ENCODE results near the gene BMP8A. TPM values are rescaled to one million over a fixed set of nuclear protein-coding genes. Genes with fewer than 3 reads are reported as not detected.
A peak's percentile ranks its signal among the peaks of the same experiment; 100 is the strongest.
"Not testable (repeated sequence)": the region's sequence is repeated elsewhere in the genome, so short reads cannot be mapped to it uniquely, and the experiment has no call there.

Gene BMP8A
- total and polyA plus RNA-seq, 3 experiments from 2014 or later, result 0.18 TPM; not detected in 2

DNA sequence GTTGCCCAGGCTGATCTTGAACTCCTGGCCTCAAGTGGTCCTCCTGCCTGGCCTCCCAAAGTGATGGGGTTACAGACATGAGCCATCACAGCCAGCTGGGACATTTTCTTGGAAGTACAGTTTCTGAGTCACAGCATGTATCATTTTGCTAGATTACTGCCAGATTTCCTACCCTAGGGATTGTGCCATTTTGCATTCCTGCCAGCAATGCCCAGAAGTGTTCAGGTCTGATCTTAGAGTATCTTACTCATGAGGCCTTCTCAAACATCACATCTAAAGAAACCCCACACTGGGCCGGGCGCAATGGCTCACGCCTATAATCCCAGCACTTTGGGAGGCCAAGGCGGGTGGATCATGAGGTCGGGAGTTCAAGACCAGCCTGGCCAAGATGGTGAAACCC, 10.2 kb downstream of the BMP8A start:
- POLR2A ChIA-PET, result no interaction called here

DNA sequence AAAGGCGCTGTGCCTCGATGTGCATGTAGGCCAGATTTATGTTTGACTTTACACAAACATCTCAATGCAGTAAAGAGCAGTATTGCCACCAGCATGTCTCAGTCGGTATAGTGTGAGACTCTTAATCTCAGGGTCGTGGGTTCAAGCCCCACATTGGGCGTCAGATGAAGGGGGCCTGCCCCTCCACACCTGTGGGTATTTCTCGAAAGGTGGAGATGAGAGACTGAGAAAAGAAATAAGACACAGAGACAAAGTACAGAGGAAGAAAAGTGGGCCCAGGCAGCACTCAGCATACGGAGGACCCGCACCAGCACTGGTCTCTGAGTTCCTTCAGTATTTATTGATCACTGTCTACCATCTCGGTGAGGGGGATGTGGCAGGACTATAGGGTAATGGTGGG, 13.0 kb downstream of the BMP8A start:
- H3K36me3 Mint-ChIP-seq; POLR2A ChIA-PET; DNase-seq; H3K36me3 ChIP-seq (ENCODE audit: insufficient read depth, low read length); H3K4me3 ChIP-seq (ENCODE audit: low read length); H3K4me1 Mint-ChIP-seq; CTCF ChIA-PET; H3K27ac Mint-ChIP-seq; H3K9me3 Mint-ChIP-seq; H3K27ac ChIP-seq (ENCODE audit: low read depth, low read length); H3K4me1 ChIP-seq (ENCODE audit: insufficient read depth, low read length); H3K27me3 Mint-ChIP-seq; H3K27me3 ChIP-seq (ENCODE audit: insufficient read depth, low read length, poor library complexity, severe bottlenecking); H3K4me3 Mint-ChIP-seq; H3K9me3 ChIP-seq (ENCODE audit: low read length): not testable (repeated sequence)

More for the DNA sequence above, 10.2 kb downstream of the BMP8A start:
- H3K9me3 Mint-ChIP-seq, result no peaks in the 10 kb centered on the region
- CTCF ChIA-PET, result no interaction called here
- H3K27me3 Mint-ChIP-seq, result peaks cover 3 to 4% of the 10 kb centered on the region in 2 donors
- H3K27ac ChIP-seq (ENCODE audit: low read depth, low read length), result no peak overlapping the region
- no peak overlapping the region for H3K4me3 Mint-ChIP-seq
- DNase-seq, result no peak
- H3K4me1 Mint-ChIP-seq, result no peaks in the 10 kb centered on the region
- peak overlapping the region in 1 of 8 donors; percentile 75 for H3K27ac Mint-ChIP-seq
- peaks cover 3% of the 10 kb centered on the region for H3K27me3 ChIP-seq (ENCODE audit: insufficient read depth, low read length, poor library complexity, severe bottlenecking)
- no peak overlapping the region for H3K4me3 ChIP-seq (ENCODE audit: low read length)
- H3K4me1 ChIP-seq (ENCODE audit: insufficient read depth, low read length), result no peaks in the 10 kb centered on the region
- H3K36me3 Mint-ChIP-seq, result no peaks in the 10 kb centered on the region
- no peaks in the 10 kb centered on the region for H3K36me3 ChIP-seq (ENCODE audit: insufficient read depth, low read length)
- H3K9me3 ChIP-seq (ENCODE audit: low read length), result no peaks in the 10 kb centered on the region

DNA sequence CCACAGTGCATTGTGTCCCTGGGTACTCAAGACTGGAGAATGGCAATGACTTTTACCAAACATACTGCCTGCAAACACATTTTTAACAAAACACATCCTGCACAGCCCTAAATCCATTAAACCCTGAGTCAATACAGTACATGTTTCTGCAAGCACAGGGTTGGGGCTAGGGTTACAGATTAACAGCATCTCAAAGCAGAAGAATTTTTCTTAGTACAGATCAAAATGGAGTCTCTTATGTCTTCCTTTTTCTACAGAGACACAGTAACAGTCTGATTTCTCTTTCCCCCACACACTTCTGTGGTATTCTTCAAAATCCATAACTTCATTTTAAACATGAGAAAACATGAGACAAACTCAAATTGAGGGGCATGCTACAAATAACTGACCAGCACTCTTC, 13.9 kb downstream of the BMP8A start:
- Mint-ChIP-seq H3K4me3 (no peak overlapping the region), H3K4me1 (peaks cover 8 to 13% (median 11%) of the 10 kb centered on the region in 3 donors), H3K36me3 (no peaks in the 10 kb centered on the region), H3K9me3 (no peaks in the 10 kb centered on the region), H3K27me3 (peaks cover 0 to 4% of the 10 kb centered on the region in 2 donors), H3K27ac (no peak overlapping the region)
- CTCF ChIA-PET, result no interaction called here
- Histone ChIP-seq H3K4me3 (ENCODE audit: low read length) (no peak overlapping the region), H3K4me1 (ENCODE audit: insufficient read depth, low read length) (no peaks in the 10 kb centered on the region), H3K36me3 (ENCODE audit: insufficient read depth, low read length) (no peaks in the 10 kb centered on the region), H3K9me3 (ENCODE audit: low read length) (no peaks in the 10 kb centered on the region), H3K27me3 (ENCODE audit: insufficient read depth, low read length, poor library complexity, severe bottlenecking) (no peaks in the 10 kb centered on the region), H3K27ac (ENCODE audit: low read depth, low read length) (no peak overlapping the region)
- POLR2A ChIA-PET, result no interaction called here
- no peak for DNase-seq

DNA sequence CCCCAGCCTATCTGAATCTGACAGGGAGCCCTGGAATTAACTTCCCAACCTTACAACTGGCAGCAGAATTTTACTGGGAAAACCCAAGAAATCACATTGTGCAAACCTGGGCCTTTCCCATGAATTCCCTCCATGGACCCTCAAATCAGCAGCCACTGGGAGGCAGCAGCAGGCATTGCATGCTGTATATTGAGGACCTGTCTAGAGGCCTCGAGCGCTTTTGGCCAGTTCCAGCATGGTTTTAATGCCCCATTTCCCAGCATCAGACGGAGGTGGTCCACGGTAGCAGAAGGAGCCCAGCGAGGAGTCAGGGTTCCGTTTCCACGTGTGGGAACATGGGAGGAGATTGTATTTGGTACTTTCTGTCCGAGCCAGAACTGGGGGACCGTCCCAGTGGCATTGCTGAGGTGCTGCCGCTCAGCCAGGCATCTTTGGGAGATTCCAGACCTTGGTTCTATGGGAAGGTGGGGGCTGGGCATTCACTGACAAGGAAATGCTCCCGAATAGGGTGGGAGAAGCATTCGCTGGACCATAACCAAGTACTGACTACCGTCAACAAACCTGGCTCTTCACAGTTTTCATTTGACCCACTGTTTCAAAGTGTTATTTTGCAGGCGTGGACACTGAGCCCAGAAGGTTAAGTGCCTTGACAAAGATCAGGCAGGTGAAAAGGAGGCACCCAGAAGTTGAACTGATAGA, 15.9 kb downstream of the BMP8A start:
- Histone ChIP-seq H3K9me3 (ENCODE audit: low read length) (no peaks in the 10 kb centered on the region), H3K4me3 (ENCODE audit: low read length) (no peak overlapping the region), H3K36me3 (ENCODE audit: insufficient read depth, low read length) (no peaks in the 10 kb centered on the region), H3K27me3 (ENCODE audit: insufficient read depth, low read length, poor library complexity, severe bottlenecking) (no peaks in the 10 kb centered on the region), H3K4me1 (ENCODE audit: insufficient read depth, low read length) (no peaks in the 10 kb centered on the region), H3K27ac (ENCODE audit: low read depth, low read length) (no peak overlapping the region)
- ChIA-PET POLR2A (no interaction called here), CTCF (no interaction called here)
- Mint-ChIP-seq H3K36me3 (no peaks in the 10 kb centered on the region), H3K4me1 (peaks cover 8 to 14% (median 13%) of the 10 kb centered on the region in 3 donors), H3K4me3 (peak overlapping the region in 1 of 7 donors; percentile 32), H3K27ac (no peak overlapping the region), H3K9me3 (no peaks in the 10 kb centered on the region), H3K27me3 (peaks cover 0 to 4% of the 10 kb centered on the region in 2 donors)
- DNase-seq, result no peak

DNA sequence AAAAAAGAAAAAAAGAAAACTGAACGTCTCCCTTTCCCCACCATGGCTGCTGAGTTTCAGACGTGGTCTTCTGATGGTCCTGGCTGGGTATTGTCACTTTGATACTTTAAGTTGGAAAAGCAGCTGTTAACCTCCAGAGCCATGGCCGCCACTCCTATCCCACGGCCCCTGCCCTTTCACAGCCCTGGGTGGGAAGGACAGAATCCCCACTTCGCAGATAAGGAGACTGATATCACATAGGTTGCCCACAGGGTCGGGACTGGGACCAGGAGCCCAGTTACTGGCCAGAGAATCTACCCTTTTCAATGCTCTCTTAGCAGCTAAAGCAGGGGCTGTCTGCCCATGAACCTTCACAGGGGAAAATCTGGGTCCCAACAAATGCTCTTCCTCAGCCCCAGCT, 16.8 kb downstream of the BMP8A start:
- Histone ChIP-seq H3K9me3 (ENCODE audit: low read length) (no peaks in the 10 kb centered on the region), H3K36me3 (ENCODE audit: insufficient read depth, low read length) (no peaks in the 10 kb centered on the region), H3K4me1 (ENCODE audit: insufficient read depth, low read length) (no peaks in the 10 kb centered on the region), H3K27me3 (ENCODE audit: insufficient read depth, low read length, poor library complexity, severe bottlenecking) (no peaks in the 10 kb centered on the region), H3K27ac (ENCODE audit: low read depth, low read length) (no peak overlapping the region), H3K4me3 (ENCODE audit: low read length) (no peak overlapping the region)
- no peak for DNase-seq
- CTCF ChIA-PET, result no interaction called here
- Mint-ChIP-seq H3K4me1 (peaks cover 8 to 14% (median 13%) of the 10 kb centered on the region in 3 donors), H3K9me3 (no peaks in the 10 kb centered on the region), H3K27ac (no peak overlapping the region), H3K4me3 (peak overlapping the region in 1 of 7 donors; percentile 56), H3K27me3 (peaks cover 0 to 4% of the 10 kb centered on the region in 2 donors), H3K36me3 (no peaks in the 10 kb centered on the region)
- POLR2A ChIA-PET, result no interaction called here

DNA sequence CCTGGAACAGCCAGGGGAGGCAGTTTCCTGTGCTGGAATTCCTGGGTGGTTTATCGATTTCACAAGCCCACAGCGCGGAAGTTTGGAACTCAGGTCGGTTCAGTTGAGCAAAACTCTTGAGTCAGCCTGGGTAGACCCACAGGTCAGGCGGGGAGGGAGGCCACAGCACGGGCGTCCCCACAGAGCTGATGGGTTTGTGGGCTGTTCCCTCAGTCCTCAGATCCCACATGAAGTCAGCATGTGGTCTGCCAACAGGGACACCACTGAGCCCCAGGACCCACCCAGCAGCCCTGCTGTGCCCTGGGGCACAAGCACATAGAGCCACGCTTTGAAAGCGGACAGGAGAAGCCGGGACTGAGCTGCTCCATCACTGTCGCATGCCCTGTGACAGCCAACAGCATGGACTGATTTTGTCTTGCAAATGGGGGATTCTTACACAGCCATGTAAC, 17.4 kb downstream of the BMP8A start:
- Mint-ChIP-seq H3K36me3 (no peaks in the 10 kb centered on the region), H3K4me1 (peaks cover 8 to 14% (median 13%) of the 10 kb centered on the region in 3 donors), H3K4me3 (peak overlapping the region in 5 of 7 donors; percentile 36 to 71 (median 69)), H3K27me3 (peaks cover 0 to 4% of the 10 kb centered on the region in 2 donors), H3K9me3 (no peaks in the 10 kb centered on the region), H3K27ac (peak overlapping the region in 1 of 8 donors; percentile 72)
- no peak overlapping the region for H3K27ac ChIP-seq (ENCODE audit: low read depth, low read length)
- no peaks in the 10 kb centered on the region for H3K9me3 ChIP-seq (ENCODE audit: low read length)
- DNase-seq, result peak in 1 of 5 donors; percentile 20
- no peak overlapping the region for H3K4me3 ChIP-seq (ENCODE audit: low read length)
- no peaks in the 10 kb centered on the region for H3K4me1 ChIP-seq (ENCODE audit: insufficient read depth, low read length)
- ChIA-PET POLR2A (no interaction called here), CTCF (no interaction called here)
- H3K36me3 ChIP-seq (ENCODE audit: insufficient read depth, low read length), result no peaks in the 10 kb centered on the region
- H3K27me3 ChIP-seq (ENCODE audit: insufficient read depth, low read length, poor library complexity, severe bottlenecking), result no peaks in the 10 kb centered on the region

DNA sequence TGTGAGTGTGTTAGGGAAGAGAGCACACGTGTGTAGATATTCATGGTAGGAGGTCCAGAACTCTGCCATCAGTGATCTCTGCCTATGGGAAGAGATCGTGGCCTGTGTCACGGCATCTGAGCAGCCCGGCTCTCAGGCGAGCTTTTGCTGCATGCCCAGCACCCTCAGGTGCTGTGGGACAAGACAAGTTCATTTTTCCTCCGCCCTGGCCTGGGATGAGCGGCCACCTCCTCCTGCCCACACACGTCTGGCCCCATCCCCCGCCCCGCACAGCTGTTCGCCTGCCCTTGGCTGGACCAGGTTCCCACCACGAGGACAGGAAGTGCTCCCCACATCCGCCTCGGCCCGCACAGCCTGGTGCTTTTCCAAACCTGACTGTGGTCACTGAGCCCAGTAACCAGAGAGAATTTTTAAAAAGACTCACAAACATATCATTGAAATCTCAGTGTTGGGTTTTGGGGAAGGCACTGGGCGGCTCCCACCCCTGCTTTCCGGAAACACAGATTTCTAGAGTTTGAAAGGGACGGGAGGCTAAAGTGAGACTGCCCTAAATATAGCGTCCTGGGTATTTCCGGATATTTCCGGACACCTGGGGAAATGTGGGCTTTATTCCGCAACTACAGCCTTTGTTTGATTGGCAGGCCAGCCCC, 18.0 kb downstream of the BMP8A start:
- H3K27ac Mint-ChIP-seq, result peak overlapping the region in 3 of 8 donors; percentile 21 to 72 (median 60)
- H3K36me3 Mint-ChIP-seq, result no peaks in the 10 kb centered on the region
- CTCF ChIA-PET, result no interaction called here

DNA sequence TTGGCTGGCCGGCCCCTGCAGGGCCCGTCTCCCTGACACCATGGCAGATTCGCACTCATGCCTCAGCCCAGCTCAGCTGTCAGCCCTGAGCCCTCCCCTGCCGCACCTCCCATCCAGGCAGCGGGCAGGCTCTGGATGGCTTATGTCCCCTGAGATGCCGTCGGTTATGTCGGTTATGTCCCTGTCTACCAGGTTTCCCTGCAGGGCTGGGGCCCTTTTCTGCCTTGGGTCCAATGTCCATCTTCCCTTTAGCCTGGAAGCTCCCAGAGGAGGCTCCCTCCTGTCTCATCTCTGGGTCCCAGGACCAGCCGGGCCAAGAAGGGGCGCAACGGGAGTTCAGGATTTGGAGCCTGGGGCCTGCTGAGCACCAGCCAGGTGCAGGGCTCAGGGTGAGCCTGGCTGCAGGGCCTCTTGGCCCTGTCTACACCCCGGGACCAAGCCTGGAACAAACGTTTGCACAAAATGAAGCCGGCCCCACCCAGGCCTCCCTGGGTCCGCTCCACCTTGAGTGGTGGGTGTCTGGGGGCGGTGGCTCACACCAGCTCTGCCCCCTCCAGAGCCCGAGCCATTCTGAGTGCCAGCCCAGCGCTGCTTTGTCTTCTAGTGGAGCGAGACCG, 19.2 kb downstream of the BMP8A start:
- H3K4me1 ChIP-seq (ENCODE audit: insufficient read depth, low read length); H3K27ac ChIP-seq (ENCODE audit: low read depth, low read length); H3K27ac Mint-ChIP-seq; H3K36me3 Mint-ChIP-seq; H3K27me3 Mint-ChIP-seq; H3K4me3 ChIP-seq (ENCODE audit: low read length); DNase-seq; H3K9me3 ChIP-seq (ENCODE audit: low read length); H3K9me3 Mint-ChIP-seq; H3K36me3 ChIP-seq (ENCODE audit: insufficient read depth, low read length); POLR2A ChIA-PET; CTCF ChIA-PET; H3K27me3 ChIP-seq (ENCODE audit: insufficient read depth, low read length, poor library complexity, severe bottlenecking): not testable (repeated sequence)
- peak overlapping the region in 1 of 7 donors; percentile 36 for H3K4me3 Mint-ChIP-seq
- H3K4me1 Mint-ChIP-seq, result peaks cover 10 to 17% (median 17%) of the 10 kb centered on the region in 3 donors

More for the DNA sequence above, 18.0 kb downstream of the BMP8A start:
- H3K9me3 ChIP-seq (ENCODE audit: low read length), result no peaks in the 10 kb centered on the region
- H3K4me3 ChIP-seq (ENCODE audit: low read length), result no peak overlapping the region
- H3K27ac ChIP-seq (ENCODE audit: low read depth, low read length), result no peak overlapping the region
- POLR2A ChIA-PET, result no interaction called here
- Mint-ChIP-seq H3K9me3 (no peaks in the 10 kb centered on the region), H3K27me3 (peaks cover 0 to 4% of the 10 kb centered on the region in 2 donors), H3K4me3 (peak overlapping the region in 6 of 7 donors; percentile 36 to 71 (median 62)), H3K4me1 (peaks cover 8 to 14% (median 13%) of the 10 kb centered on the region in 3 donors)
- no peaks in the 10 kb centered on the region for H3K27me3 ChIP-seq (ENCODE audit: insufficient read depth, low read length, poor library complexity, severe bottlenecking)
- peak in 1 of 5 donors; percentile 40 for DNase-seq
- no peaks in the 10 kb centered on the region for H3K36me3 ChIP-seq (ENCODE audit: insufficient read depth, low read length)
- H3K4me1 ChIP-seq (ENCODE audit: insufficient read depth, low read length), result no peaks in the 10 kb centered on the region
